Liver (tissue), 3 donors: ENCODE measurements around the gene TNS3.

Source experiments
- ATF3 ChIP-seq: IDR thresholded peaks from 2 replicates; pipeline ENCODE4 v1.6.1; 2016; ENCODE audit warnings: antibody characterized with exemption
- CTCF ChIP-seq: fragments of 150-350 bp; IDR thresholded peaks from 2 replicates; pipeline ENCODE4 v1.5.1; 2017; ENCODE audit warnings: improper control_type of control experiment, low read depth, low read length; ENCODE audit not compliant: missing input control
- EGR1 ChIP-seq, 2 donors: IDR thresholded peaks; 2 replicates each; pipeline ENCODE4 v1.6.1; 2016 to 2018; ENCODE audit warnings: antibody characterized with exemption in 2 of 2, low read depth in 2 of 2
- FOXA1 ChIP-seq: IDR thresholded peaks from 2 replicates; pipeline ENCODE4 v1.6.1; 2016; ENCODE audit warnings: antibody characterized with exemption
- GABPA ChIP-seq, 2 donors: IDR thresholded peaks in 1 of 2; conservative IDR thresholded peaks in 1 of 2; 2 replicates each; pipeline ENCODE4 v1.6.1; 2016; ENCODE audit warnings: antibody characterized with exemption in 2 of 2, mild to moderate bottlenecking in 1 of 2, moderate library complexity in 1 of 2
- HNF4A ChIP-seq, 2 donors: conservative IDR thresholded peaks; 2 replicates each; pipeline ENCODE4 v1.6.1; 2016; ENCODE audit warnings: antibody characterized with exemption in 2 of 2, mild to moderate bottlenecking in 2 of 2
- HNF4G ChIP-seq: IDR thresholded peaks from 2 replicates; pipeline ENCODE4 v1.6.1; 2016; ENCODE audit warnings: antibody characterized with exemption
- MAX ChIP-seq: IDR thresholded peaks from 2 replicates; pipeline ENCODE4 v1.6.1; 2016; ENCODE audit warnings: antibody characterized with exemption
- REST ChIP-seq: IDR thresholded peaks from 2 replicates; pipeline ENCODE4 v1.6.1; 2016; ENCODE audit warnings: antibody characterized with exemption, mild to moderate bottlenecking
- RXRA ChIP-seq, 2 donors: IDR thresholded peaks; 2 replicates each; pipeline ENCODE4 v1.6.1; 2017 to 2018; ENCODE audit warnings: antibody characterized with exemption in 2 of 2, mild to moderate bottlenecking in 1 of 2
- SP1 ChIP-seq: IDR thresholded peaks from 2 replicates; pipeline ENCODE4 v1.6.1; 2018; ENCODE audit warnings: antibody characterized with exemption, mild to moderate bottlenecking
- TAF1 ChIP-seq: conservative IDR thresholded peaks from 2 replicates; pipeline ENCODE4 v1.6.1; 2016; ENCODE audit warnings: antibody characterized with exemption, mild to moderate bottlenecking
- YY1 ChIP-seq: IDR thresholded peaks from 2 replicates; pipeline ENCODE4 v1.6.1; 2016; ENCODE audit warnings: antibody characterized with exemption, mild to moderate bottlenecking
- ZBTB33 ChIP-seq: IDR thresholded peaks from 2 replicates; pipeline ENCODE4 v1.6.1; 2016; ENCODE audit warnings: antibody characterized with exemption
- donor health status: healthy.
- donor health status: healthy.

GRCh38 chr7:47327346-47327697, 254.6 kb downstream of the TNS3 start:
- TF ChIP-seq CTCF (no peak), MAX (no peak), REST (no peak), ATF3 (no peak), FOXA1 (no peak), EGR1 (IDR thresholded peaks at IDR 0.05; ENCODE audit: low read depth in 2 of 2) (no peak), YY1 (no peak), HNF4A (conservative IDR thresholded peaks at IDR 0.05) (no peak), TAF1 (no peak), HNF4G (no peak), SP1 (no peak), RXRA (IDR thresholded peaks at IDR 0.05) (no peak), GABPA (IDR thresholded peaks at IDR 0.05 in 1 of 2, conservative IDR thresholded peaks at IDR 0.05 in 1 of 2) (no peak), ZBTB33 (no peak)
